CD4-positive, alpha-beta T cell treated with Interleukin-12 subunit alpha and Interleukin-12 subunit beta, for 1 hour (primary cell): ENCODE measurements around the gene SLC22A23.

Experiments
- DNase-seq: peaks from one replicate; pipeline ENCODE4 v3.0.0-alpha.2; 2020

SLC22A23 gene

GRCh38 chr6:3293271-3294155, 163.3 kb downstream of the SLC22A23 start:
- DNase-seq, result no peak

- no peak for DNase-seq
Measured at GRCh38 chr6:3292431-3293197, 164.2 kb downstream of the SLC22A23 start.

GRCh38 chr6:3291987-3292386, 164.9 kb downstream of the SLC22A23 start:
- no peak for DNase-seq

GRCh38 chr6:3291346-3291745, 165.5 kb downstream of the SLC22A23 start:
- DNase-seq, result no peak

GRCh38 chr6:3290931-3291211, 166.0 kb downstream of the SLC22A23 start:
- no peak for DNase-seq

- no peak for DNase-seq
Measured at GRCh38 chr6:3290149-3290930, 166.5 kb downstream of the SLC22A23 start.

GRCh38 chr6:3289664-3290055, 167.2 kb downstream of the SLC22A23 start:
- no peak for DNase-seq

GRCh38 chr6:3288711-3289663, 167.9 kb downstream of the SLC22A23 start:
- no peak for DNase-seq

- DNase-seq, result no peak
Measured at GRCh38 chr6:3287976-3288707, 168.7 kb downstream of the SLC22A23 start.

- no peak for DNase-seq
Measured at GRCh38 chr6:3287308-3287707, 169.5 kb downstream of the SLC22A23 start.

- DNase-seq, result no peak
Measured at GRCh38 chr6:3286641-3287171, 170.1 kb downstream of the SLC22A23 start.

- no peak for DNase-seq
Measured at GRCh38 chr6:3285732-3286131, 171.1 kb downstream of the SLC22A23 start.

- no peak for DNase-seq
Measured at GRCh38 chr6:3285049-3285639, 171.7 kb downstream of the SLC22A23 start.

GRCh38 chr6:3284436-3284876, 172.4 kb downstream of the SLC22A23 start:
- DNase-seq, result no peak

- no peak for DNase-seq
Measured at GRCh38 chr6:3283641-3284435, 173.0 kb downstream of the SLC22A23 start.

GRCh38 chr6:3283241-3283640, 173.6 kb downstream of the SLC22A23 start:
- no peak for DNase-seq

- no peak for DNase-seq
Measured at GRCh38 chr6:3282476-3283236, 174.2 kb downstream of the SLC22A23 start.

- no peak for DNase-seq
Measured at GRCh38 chr6:3281631-3282475, 175.0 kb downstream of the SLC22A23 start.
